Activated gamma-delta T cell treated with Interleukin-2 at 50 U/mL for 16 hours (primary cell): ENCODE data around the gene ORM1.
A peak's percentile ranks its signal among the peaks of the same experiment; 100 is the strongest.

Source experiments
- DNase-seq: peaks from one replicate; pipeline ENCODE4 v3.0.0-alpha.2; 2020

The ORM1 gene

GRCh38 chr9:114287763-114288192 lies 35.1 kb upstream of the ORM1 start:
- DNase-seq: no peak

DNA sequence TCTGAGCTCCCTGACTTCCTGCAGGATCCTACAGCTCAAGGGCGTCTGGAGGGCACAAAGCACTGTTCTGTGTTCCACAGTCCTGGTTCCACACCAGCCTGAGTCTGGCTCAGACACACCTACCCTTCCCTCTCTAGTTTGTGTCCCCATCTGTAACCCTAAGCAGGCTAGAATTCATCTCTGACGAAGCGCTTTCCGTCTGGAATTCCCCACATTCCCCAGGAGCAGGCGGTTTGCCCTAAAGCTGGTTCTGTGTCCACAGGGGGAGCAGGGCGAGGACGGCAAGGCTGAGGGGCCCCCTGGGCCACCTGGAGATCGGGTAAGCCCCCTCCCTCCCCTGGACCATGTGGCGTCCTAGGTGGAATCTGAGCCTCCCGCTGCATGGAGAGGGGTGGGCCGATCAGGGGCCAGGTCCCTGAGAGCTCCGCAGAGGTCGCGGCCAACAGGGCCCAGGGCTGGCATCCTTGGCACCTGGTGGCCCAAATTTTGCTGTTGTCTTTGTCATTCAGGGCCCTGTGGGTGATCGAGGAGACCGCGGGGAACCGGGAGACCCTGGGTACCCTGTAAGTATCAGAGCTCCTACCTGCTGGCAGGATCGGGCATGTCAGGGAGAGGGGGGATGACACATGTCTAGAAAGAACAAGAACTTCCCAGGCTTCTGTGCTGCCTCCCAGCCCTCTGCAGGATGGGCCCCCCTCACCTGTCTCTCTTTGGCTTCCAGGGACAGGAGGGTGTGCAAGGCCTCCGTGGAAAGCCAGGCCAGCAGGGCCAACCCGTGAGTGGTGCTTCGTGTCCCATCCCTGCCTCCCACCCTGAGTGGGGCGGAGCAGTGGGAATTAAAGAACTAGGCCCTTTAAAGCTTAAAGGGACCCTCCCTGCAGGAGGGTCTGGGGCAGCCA lies 34.5 kb upstream of the ORM1 start:
- DNase-seq: no peak

DNA sequence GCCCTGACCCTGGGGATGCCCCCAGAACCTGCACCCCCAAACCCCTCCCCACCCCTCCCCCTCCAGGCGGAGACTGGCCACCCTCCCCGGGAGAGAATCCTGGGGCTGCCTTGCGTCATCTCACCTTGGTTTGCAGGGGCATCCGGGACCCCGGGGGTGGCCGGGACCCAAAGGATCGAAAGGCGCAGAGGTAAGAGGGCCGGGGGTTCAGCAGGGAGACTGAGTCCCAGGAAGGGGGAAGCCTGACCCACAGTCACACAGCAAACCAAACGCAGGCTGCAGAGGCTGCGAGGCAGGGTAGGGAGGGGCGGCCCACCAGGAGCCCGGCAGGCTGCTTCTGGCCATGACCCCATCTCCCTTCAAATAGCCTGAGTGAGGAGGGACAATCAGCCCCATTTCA lies 33.8 kb upstream of the ORM1 start:
- no peak for DNase-seq

DNA sequence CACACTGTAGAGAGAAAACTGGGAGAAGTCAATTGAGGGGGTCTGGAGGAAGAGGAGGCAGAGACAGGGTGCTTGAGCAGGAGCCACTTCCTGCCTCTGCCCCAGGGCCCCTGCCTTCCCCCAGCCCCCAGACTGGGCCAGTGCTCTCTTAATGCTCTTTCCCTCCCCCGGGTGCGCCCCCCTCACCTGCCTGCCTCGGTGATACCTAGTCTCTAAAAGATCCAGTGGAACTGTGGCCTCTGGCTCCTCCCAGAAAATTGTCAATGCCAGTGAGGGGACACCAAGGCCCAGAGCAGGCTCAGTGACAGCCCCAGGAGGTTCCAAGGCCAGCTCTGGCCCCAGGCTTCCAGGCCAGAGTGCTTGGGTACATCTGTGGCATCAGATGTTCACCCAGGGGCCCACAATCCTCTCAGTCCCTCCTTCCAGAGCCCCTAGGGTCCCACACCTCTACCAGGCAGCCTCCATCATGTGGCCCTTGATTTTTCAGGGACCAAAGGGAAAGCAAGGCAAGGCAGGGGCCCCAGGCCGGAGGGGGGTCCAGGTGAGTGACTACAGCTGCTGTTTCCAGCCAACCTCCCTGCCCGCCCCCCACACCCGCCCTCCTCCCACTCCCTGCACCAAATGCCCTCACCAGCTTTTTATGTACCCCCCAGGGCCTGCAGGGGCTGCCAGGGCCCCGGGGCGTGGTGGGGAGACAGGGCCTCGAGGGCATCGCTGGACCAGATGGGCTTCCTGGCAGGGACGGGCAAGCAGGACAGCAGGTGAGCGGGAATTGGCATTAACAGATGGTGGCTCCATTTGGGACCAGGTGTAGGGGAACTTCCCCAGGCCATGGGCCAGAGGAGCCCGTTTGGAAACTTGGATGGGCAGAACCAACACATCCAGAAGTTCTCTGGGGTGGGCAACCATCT lies 33.1 kb upstream of the ORM1 start:
- no peak for DNase-seq

GRCh38 chr9:114290561-114290986 lies 32.3 kb upstream of the ORM1 start:
- DNase-seq: no peak

GRCh38 chr9:114291064-114291474 lies 31.8 kb upstream of the ORM1 start:
- peak; percentile 69 for DNase-seq

- DNase-seq: no peak
Measured at GRCh38 chr9:114291886-114292590, 30.9 kb upstream of the ORM1 start.

GRCh38 chr9:114294664-114295063 lies 28.2 kb upstream of the ORM1 start:
- no peak for DNase-seq

- no peak for DNase-seq
Measured at GRCh38 chr9:114296338-114296737, 26.6 kb upstream of the ORM1 start.

- no peak for DNase-seq
Measured at GRCh38 chr9:114299286-114300152, 23.4 kb upstream of the ORM1 start.

DNA sequence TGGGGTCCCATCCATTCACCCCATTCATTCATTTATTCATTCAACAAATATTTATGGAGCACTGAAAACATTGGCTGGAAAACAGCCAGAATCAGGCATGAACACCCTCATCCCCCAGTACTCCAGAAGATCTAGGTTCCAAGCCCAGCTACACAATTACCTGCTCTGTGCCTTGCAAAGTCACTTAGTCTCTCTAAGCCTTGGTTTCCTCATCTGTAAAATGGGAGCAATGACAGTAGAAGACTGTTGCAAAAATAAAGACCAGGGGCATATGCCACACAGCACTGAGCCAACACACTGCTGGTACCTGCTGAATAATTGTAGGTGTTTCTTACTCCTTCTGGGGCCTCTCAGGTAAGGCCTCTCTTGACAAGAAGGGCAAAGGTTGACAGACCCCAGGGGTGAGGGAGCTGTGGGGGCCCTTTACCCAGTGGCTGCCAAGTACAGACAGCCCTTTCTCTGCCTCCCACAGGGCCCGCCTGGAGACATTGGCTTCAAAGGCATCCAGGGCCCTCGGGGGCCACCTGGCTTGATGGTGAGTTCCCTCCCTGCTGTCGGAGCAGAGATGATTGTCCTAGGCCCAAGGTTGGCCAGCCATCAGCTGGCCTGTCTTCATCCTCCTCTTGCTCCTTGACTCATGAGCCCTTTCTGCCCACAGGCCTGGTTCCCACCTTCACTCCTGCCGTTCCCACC lies 22.6 kb upstream of the ORM1 start:
- no peak for DNase-seq

DNA sequence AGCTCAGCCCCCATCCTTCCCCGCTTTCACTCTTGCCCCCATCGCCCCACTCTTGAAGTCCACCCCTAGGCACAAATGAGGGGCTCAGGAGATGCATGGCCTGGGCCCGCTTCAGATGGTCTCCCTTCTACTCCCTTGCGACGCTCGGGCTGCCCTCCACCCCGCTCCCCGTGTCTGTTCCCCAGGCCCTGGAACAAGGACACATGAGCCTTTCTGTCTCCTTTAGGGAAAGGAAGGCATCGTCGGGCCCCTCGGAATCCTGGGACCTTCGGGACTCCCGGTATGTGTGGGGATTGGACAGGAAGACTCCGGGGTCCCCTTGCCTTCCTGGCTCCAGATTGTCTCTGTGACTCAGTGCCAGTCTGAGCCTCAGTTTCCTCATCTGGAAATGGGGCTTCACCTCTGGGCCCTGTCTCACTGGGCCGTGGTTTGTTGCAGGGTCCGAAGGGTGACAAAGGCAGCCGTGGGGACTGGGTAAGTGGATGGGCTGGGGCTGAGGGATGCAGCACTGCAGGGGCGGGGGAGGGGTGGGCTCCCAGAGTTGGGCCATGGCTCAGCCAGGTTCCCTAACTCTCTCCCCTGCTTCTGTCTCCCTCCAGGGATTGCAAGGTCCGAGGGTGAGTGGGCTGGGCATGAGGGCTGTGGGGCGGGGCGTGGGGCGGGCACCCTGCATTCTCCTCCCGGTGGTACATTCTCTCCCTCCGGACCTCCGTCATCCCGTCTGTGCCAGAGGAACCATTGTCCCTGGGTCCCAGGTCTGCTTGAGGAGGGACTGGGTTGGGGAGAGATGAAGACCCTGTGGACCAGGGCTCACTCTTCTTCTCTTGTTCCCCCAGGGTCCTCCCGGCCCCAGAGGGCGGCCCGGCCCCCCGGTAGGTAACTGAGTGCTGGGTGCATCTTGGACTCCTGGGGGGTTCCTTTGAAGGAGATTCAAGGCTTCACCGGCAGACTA lies 21.8 kb upstream of the ORM1 start:
- DNase-seq: no peak

DNA sequence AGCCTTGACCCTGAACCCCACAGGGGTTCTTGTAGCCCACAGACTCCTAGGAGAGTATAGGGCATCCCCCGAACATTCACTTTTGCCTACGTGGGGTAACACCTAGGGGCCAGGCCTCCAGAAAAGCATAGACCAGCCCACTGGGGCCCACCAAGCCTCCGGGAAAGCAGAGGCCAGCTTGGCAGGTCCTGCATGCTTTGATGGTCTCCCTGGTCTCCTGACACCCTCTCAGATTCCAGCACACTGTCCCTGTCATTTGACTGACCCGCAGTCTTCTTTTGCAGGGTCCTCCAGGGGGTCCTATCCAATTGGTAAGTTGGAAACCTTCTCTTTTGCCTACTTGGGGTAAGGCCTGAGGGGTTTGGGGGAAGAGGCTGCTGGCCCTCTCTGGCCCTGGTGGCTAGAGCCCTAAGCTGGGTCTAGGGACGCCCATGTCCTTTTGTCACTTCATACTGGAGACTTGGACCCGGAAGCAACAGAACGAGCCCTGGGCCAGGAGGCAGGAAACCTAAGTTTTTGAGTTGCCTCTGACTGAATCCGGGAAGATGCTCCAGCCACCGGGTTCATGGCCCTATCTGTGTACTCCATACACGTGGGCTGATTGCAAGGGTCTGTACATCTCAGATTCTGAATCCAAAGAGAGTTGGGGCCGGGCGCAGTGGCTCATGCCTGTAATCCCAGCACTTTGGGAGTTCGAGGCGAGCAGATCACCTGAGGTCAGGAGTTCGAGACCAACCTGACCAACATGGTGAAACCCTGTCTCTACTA lies 20.9 kb upstream of the ORM1 start:
- no peak for DNase-seq

DNA sequence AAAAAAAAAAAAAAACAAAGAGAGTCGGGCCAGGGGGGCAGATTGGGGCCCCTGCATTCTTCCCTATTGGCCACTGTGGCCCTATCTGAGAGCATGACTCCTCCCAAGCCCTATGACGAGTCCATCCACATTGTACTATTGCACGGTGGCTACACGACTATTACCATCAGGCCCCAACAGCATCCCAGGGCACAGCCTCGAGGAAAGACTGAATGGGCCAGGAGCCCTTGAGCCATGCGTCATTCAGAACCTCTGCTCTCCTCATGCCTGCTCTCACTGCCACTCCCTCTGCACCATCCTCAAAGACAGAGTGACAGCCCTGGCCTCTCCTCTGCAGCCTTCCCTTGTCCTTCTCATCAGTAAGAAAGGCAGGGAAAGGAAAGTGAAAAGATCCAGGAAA lies 20.2 kb upstream of the ORM1 start:
- no peak for DNase-seq

- DNase-seq: no peak
Measured at GRCh38 chr9:114303571-114303970, 19.3 kb upstream of the ORM1 start.

GRCh38 chr9:114303977-114304376 lies 18.9 kb upstream of the ORM1 start:
- DNase-seq: no peak

DNA sequence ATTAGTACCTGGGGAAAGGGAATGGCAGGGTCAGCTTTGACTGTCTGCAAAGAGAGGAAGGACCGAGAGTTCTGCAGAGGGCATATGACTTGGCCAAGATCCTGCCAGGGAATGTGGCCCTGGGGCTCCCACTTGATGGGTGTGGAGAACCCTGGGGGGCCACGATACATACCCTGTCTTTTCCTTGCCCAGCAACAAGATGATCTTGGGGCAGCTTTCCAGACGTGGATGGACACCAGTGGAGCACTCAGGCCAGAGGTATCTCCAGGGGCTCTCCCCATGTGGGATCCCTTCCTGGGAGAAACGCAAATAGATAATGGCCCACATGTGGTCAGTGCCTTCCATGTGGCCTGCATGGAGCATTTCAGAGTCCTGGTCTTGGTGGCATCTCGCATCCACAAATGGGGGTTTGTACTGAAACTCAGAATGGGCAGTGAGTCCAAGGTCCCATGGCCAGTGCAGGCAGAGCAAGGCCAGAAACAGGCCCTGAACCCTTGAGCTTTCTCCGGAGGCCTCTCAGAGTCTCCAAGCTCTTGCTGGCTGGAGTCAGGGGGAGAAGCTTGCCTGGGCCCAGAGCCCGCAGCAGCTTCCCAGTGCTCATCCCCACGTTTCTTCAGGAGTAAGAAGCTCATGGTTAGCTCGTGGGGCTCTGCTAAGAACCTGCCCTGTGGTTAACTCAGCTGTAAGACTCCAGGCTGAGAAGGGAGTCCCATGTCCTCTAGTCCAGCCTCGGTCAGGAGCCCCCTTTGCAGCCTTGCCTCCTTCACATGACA lies 18.3 kb upstream of the ORM1 start:
- no peak for DNase-seq

GRCh38 chr9:114307899-114308267 lies 15.0 kb upstream of the ORM1 start:
- no peak for DNase-seq
